Ramos (cell line): ENCODE data around the gene NGRN.

Experiments
- in situ Hi-C: fragments of 300-500 bp; cut with MboI; formaldehyde crosslinking; loops from one replicate; pipeline ENCODE4 v1.14.3; 2022; ENCODE audit warnings: low sequenced_read_pairs; ENCODE audit not compliant: unreplicated experiment

NGRN gene

DNA sequence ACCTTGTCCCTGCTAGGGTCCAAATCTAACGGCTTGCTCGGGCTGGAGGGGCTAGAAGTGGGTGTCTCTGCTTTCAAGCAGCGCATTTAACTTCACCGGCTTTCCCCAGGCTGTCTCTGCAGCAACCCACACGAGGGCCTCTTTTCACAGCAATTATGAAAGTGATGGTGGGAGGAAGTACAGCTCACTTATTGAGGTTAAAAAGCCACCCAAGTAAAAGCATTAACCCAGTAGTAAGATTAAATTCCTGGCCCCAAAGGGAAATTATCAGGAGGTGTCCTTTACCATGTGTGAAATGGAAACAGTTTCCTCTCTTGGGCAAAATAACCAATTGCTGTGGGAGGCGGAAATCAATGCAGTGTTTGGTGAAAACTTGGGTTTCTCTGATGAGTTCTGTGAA is 41.1 kb downstream of the NGRN start:
- in situ Hi-C loops, result loop anchor here (25.0 kb wide), 1 partner anchor 956 kb away; no protein-coding TSS in a partner anchor

- in situ Hi-C loops, result loop anchor here (25.0 kb wide), 1 partner anchor 955 kb away; no protein-coding TSS in a partner anchor
Measured at GRCh38 chr15:90307661-90308060, 42.2 kb downstream of the NGRN start.

- in situ Hi-C loops, result loop anchor here (25.0 kb wide), 1 partner anchor 953 kb away; no protein-coding TSS in a partner anchor
Measured at GRCh38 chr15:90309020-90309419, 43.5 kb downstream of the NGRN start.

GRCh38 chr15:90315278-90315982 is 50.0 kb downstream of the NGRN start:
- in situ Hi-C loops, result loop anchor here (10.0 to 25.0 kb wide), 2 partner anchors 569 to 947 kb away; partner anchors contain the start of gene FES

DNA sequence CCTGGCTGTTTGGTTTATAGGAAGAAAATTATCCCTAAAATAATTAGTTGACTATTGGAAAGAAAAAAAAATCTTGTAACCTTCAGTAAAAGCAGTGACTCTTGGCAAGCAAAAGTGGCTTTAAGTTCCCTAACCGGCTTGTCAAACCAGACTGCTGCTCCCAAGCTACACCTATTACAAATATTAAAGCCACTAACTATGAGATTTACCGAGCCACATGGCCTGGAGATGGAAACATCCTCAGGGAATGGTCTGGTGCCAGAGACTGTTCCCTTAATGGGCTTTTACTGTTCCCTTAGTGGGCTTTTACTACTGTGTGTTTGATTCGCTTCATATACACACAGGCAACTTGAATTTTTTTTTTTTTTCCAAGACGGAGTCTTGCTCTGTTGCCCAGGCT is 50.7 kb downstream of the NGRN start:
- in situ Hi-C loops, result loop anchor here (10.0 to 25.0 kb wide), 2 partner anchors 569 to 946 kb away; partner anchors contain the start of gene FES

GRCh38 chr15:90318591-90318990 is 53.1 kb downstream of the NGRN start:
- in situ Hi-C loops, result loop anchor here (10.0 to 25.0 kb wide), 2 partner anchors 566 to 944 kb away; partner anchors contain the start of gene FES

GRCh38 chr15:90320062-90320884 is 54.8 kb downstream of the NGRN start:
- in situ Hi-C loops, result loop anchor here (25.0 kb wide), 1 partner anchor 942 kb away; no protein-coding TSS in a partner anchor

GRCh38 chr15:90320885-90321278 is 55.4 kb downstream of the NGRN start:
- in situ Hi-C loops, result loop anchor here (25.0 kb wide), 1 partner anchor 941 kb away; no protein-coding TSS in a partner anchor
